ENCODE measurements around the gene OTC.

OTC gene

GRCh38 chrX:38352362-38352761 is at the start of gene OTC:
TSS of gene OTC (plus strand) at chrX:38352604. CDS start at chrX:38352697, 93 bp downstream.
- Mint-ChIP-seq H3K4me1 (no peaks in the 10 kb centered on the region), H3K4me3 (no peak within 1 kb of the TSS), H3K27ac (no peak within 1 kb of the TSS), H3K27me3 (peaks cover 3% of the 10 kb centered on the region), H3K36me3 (no peaks in the 10 kb centered on the region), H3K9me3 (no peaks in the 10 kb centered on the region)
- DNase-seq (ENCODE audit: low spot score in 2 of 2) = no peak
- no peak for ATAC-seq (ENCODE audit: low read depth)

GRCh38 chrX:38304010-38304409 is 48.4 kb upstream of the OTC start:
- Mint-ChIP-seq H3K27ac (no peak overlapping the region), H3K9me3 (no peaks in the 10 kb centered on the region), H3K36me3 (peaks cover 9% of the 10 kb centered on the region), H3K4me3 (no peak overlapping the region), H3K27me3 (no peaks in the 10 kb centered on the region), H3K4me1 (no peaks in the 10 kb centered on the region)
- ATAC-seq (ENCODE audit: low read depth) (no peak), DNase-seq (ENCODE audit: low spot score in 2 of 2) (no peak)

DNA sequence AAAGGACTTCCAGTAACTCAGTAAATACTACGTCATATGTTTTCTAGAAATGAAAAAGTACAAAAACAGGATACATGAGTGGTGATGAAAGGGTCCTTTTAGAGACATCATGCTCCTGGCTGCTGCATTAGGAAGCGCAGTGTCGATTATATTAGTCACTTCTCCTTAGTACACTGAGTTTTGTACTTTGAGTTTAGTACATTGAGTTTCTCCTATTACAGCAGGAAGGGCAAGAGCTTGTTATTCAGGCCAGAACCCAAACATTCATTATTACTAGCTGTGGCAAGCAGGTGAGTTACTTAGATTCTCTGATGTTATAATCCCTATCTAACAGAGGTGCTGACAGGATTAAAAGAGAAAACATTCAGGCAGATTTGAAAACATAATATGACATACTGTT is 46.4 kb upstream of the OTC start:
- peaks cover 9% of the 10 kb centered on the region for H3K36me3 Mint-ChIP-seq
- H3K4me3 Mint-ChIP-seq = no peak overlapping the region
- DNase-seq (ENCODE audit: low spot score in 2 of 2) (no peak), ATAC-seq (ENCODE audit: low read depth) (no peak)
- H3K4me1 Mint-ChIP-seq = no peaks in the 10 kb centered on the region
- H3K27ac Mint-ChIP-seq = no peak overlapping the region
- no peaks in the 10 kb centered on the region for H3K27me3 Mint-ChIP-seq
- no peaks in the 10 kb centered on the region for H3K9me3 Mint-ChIP-seq

DNA sequence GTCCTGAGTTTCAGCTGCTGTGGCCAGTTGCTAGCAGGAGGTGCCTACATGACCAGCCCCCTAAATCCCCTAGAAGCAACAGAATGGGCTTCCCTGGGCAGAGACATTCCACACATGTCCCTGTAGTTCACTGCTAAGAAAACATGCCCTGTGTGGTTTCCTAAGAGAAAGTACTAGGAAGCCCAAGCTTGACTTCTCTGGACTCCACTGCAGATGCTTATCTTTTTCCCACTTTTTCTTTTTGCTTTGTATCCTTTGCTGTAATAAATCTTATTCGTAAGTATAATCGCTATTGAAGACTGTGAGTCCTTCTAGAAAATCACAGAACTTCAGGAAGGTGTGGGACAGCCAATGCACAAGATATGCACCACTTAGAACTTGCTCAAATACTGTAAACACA is 40.7 kb upstream of the OTC start:
- peaks cover 11% of the 10 kb centered on the region for H3K36me3 Mint-ChIP-seq
- DNase-seq (ENCODE audit: low spot score in 2 of 2) (no peak), ATAC-seq (ENCODE audit: low read depth) (no peak)
- no peaks in the 10 kb centered on the region for H3K9me3 Mint-ChIP-seq
- no peak overlapping the region for H3K27ac Mint-ChIP-seq
- H3K27me3 Mint-ChIP-seq = no peaks in the 10 kb centered on the region
- no peak overlapping the region for H3K4me3 Mint-ChIP-seq
- peaks cover 2% of the 10 kb centered on the region for H3K4me1 Mint-ChIP-seq

DNA sequence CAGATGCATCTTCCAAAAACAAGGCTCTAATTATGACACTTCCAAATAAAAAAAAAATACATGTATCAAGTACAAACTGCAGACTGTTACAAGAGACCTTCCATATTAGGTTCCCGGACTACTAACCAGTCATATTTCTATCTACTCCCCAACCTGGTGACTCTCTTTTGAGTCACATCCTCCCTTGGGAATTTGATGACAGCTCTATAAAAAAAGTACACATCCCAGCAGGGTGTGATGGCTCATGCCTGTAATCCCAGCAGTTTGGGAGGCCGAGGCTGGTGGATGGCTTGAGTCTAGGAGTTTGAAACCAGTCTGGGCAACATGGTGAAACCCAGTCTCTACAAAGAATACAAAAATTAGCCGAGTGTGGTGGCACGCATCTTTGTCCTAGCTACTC is 40.0 kb upstream of the OTC start:
- no peak overlapping the region for H3K4me3 Mint-ChIP-seq
- peaks cover 2% of the 10 kb centered on the region for H3K4me1 Mint-ChIP-seq
- H3K27me3 Mint-ChIP-seq = no peaks in the 10 kb centered on the region
- H3K27ac Mint-ChIP-seq = peak overlapping the region; percentile 47
- ATAC-seq (ENCODE audit: low read depth) (no peak), DNase-seq (ENCODE audit: low spot score in 2 of 2) (no peak)
- peaks cover 11% of the 10 kb centered on the region for H3K36me3 Mint-ChIP-seq
- H3K9me3 Mint-ChIP-seq = no peaks in the 10 kb centered on the region

DNA sequence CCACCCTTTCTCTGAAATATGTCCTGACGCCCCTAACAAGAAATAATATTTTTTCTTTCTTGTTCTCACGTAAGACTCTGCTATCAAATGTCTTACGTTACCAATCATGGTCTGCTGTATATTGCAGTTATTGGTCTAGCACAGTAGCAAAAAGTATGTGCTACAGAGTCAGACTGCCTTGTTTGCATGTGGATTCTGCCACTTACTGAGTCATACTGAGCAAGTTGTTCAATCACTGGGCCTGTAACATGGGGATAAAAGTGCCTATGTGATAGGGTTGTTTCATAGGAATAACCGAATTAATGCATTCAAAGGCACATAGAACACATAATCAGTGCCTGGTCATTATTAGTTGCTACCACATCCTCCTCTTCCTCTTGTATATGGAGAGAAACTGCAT is 39.2 kb upstream of the OTC start:
- Mint-ChIP-seq H3K9me3 (no peaks in the 10 kb centered on the region), H3K4me3 (no peak overlapping the region), H3K27ac (no peak overlapping the region), H3K36me3 (peaks cover 9% of the 10 kb centered on the region), H3K4me1 (peaks cover 2% of the 10 kb centered on the region), H3K27me3 (no peaks in the 10 kb centered on the region)
- no peak for DNase-seq (ENCODE audit: low spot score in 2 of 2)
- ATAC-seq (ENCODE audit: low read depth) = no peak

- Mint-ChIP-seq H3K9me3 (no peaks in the 10 kb centered on the region), H3K4me3 (no peak overlapping the region), H3K36me3 (peaks cover 11% of the 10 kb centered on the region), H3K4me1 (peaks cover 2% of the 10 kb centered on the region), H3K27me3 (no peaks in the 10 kb centered on the region), H3K27ac (no peak overlapping the region)
- ATAC-seq (ENCODE audit: low read depth) (no peak), DNase-seq (ENCODE audit: low spot score in 2 of 2) (no peak)
Observed at GRCh38 chrX:38315186-38315585, 37.2 kb upstream of the OTC start.

- Mint-ChIP-seq H3K36me3 (peaks cover 15% of the 10 kb centered on the region), H3K9me3 (no peaks in the 10 kb centered on the region), H3K27me3 (no peaks in the 10 kb centered on the region), H3K4me1 (no peaks in the 10 kb centered on the region), H3K4me3 (no peak overlapping the region), H3K27ac (no peak overlapping the region)
- ATAC-seq (ENCODE audit: low read depth) (no peak), DNase-seq (ENCODE audit: low spot score in 2 of 2) (no peak)
Observed at GRCh38 chrX:38318196-38318595, 34.2 kb upstream of the OTC start.

GRCh38 chrX:38318606-38319005 is 33.8 kb upstream of the OTC start:
- H3K4me3 Mint-ChIP-seq = no peak overlapping the region
- ATAC-seq (ENCODE audit: low read depth) (no peak), DNase-seq (ENCODE audit: low spot score in 2 of 2) (no peak)
- no peaks in the 10 kb centered on the region for H3K27me3 Mint-ChIP-seq
- no peak overlapping the region for H3K27ac Mint-ChIP-seq
- H3K4me1 Mint-ChIP-seq = no peaks in the 10 kb centered on the region
- H3K9me3 Mint-ChIP-seq = no peaks in the 10 kb centered on the region
- H3K36me3 Mint-ChIP-seq = peaks cover 15% of the 10 kb centered on the region

DNA sequence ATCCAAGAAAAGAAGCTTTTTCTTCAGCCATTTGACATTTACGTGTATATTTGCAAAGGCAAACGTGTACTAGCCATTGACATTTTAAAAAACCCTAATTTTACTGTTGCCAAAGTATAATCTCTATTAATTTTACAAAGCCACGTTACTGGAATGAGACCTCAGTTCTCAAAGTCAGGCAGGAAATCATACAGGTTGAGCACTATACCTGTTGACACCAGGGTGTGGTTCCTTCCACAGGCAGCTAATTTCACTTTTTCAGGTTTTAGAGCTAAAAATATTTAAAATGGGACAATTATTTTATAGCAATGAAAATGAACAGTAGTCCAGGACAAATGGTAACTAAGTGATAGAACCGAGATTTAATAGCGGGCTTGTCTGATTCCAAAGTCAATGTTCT is 31.6 kb upstream of the OTC start:
- no peak overlapping the region for H3K4me3 Mint-ChIP-seq
- DNase-seq (ENCODE audit: low spot score in 2 of 2) (no peak), ATAC-seq (ENCODE audit: low read depth) (no peak)
- H3K4me1 Mint-ChIP-seq = peaks cover 3% of the 10 kb centered on the region
- no peaks in the 10 kb centered on the region for H3K9me3 Mint-ChIP-seq
- H3K36me3 Mint-ChIP-seq = peaks cover 9% of the 10 kb centered on the region
- no peaks in the 10 kb centered on the region for H3K27me3 Mint-ChIP-seq
- H3K27ac Mint-ChIP-seq = no peak overlapping the region

DNA sequence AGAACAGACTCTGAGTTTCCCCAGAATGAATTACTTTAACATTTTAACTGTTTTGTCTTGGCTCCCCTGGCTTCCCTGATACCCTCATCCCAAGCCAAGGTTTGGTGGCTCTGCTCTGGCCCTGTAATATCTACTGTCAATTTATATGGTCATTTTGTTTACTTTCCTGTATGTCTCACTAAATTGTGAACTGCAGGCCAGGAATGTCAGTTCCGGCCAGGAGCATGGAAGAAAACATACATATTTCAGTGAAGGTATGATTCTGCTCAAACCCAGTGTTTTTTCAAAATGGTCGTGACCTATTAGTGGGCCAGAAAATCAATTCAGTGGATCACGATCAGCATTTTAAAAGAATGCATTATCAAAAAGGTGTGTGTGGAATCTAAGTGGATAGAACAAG is 26.3 kb upstream of the OTC start:
- peaks cover 11% of the 10 kb centered on the region for H3K4me1 Mint-ChIP-seq

GRCh38 chrX:38327007-38327774 is 25.2 kb upstream of the OTC start, which contains the start of gene RPGR:
TSS of gene RPGR (minus strand) at chrX:38327509. CDS start at chrX:38327367, 142 bp downstream.
- no peaks in the 10 kb centered on the region for H3K9me3 Mint-ChIP-seq

More for the DNA sequence above, 26.3 kb upstream of the OTC start:
- DNase-seq (ENCODE audit: low spot score in 2 of 2) (no peak), ATAC-seq (ENCODE audit: low read depth) (no peak)
- Mint-ChIP-seq H3K27ac (peak overlapping the region; percentile 100), H3K9me3 (no peaks in the 10 kb centered on the region), H3K36me3 (peaks cover 3% of the 10 kb centered on the region), H3K27me3 (no peaks in the 10 kb centered on the region), H3K4me3 (peak overlapping the region; percentile 96)

GRCh38 chrX:38327775-38328081 is 24.7 kb upstream of the OTC start:
- ATAC-seq (ENCODE audit: low read depth) (peak; percentile 2), DNase-seq (ENCODE audit: low spot score in 2 of 2) (no peak)
- Mint-ChIP-seq H3K27ac (peak overlapping the region; percentile 100), H3K36me3 (no peaks in the 10 kb centered on the region), H3K4me3 (peak overlapping the region; percentile 96), H3K9me3 (no peaks in the 10 kb centered on the region), H3K27me3 (no peaks in the 10 kb centered on the region), H3K4me1 (peaks cover 11% of the 10 kb centered on the region)

More at GRCh38 chrX:38327007-38327774, 25.2 kb upstream of the OTC start, which contains the start of gene RPGR:
- peak within 1 kb of the TSS; percentile 100 for H3K27ac Mint-ChIP-seq
- H3K36me3 Mint-ChIP-seq = no peaks in the 10 kb centered on the region
- ATAC-seq (ENCODE audit: low read depth) (peak; percentile 89), DNase-seq (ENCODE audit: low spot score in 2 of 2) (peak; percentile 83 to 90)
- H3K4me1 Mint-ChIP-seq = peaks cover 11% of the 10 kb centered on the region
- peak within 1 kb of the TSS; percentile 96 for H3K4me3 Mint-ChIP-seq
- no peaks in the 10 kb centered on the region for H3K27me3 Mint-ChIP-seq

GRCh38 chrX:38332505-38332904 is 19.9 kb upstream of the OTC start:
- Mint-ChIP-seq H3K4me1 (peaks cover 7% of the 10 kb centered on the region), H3K27ac (no peak overlapping the region), H3K36me3 (no peaks in the 10 kb centered on the region), H3K4me3 (no peak overlapping the region), H3K27me3 (peaks cover 2% of the 10 kb centered on the region), H3K9me3 (no peaks in the 10 kb centered on the region)
- DNase-seq (ENCODE audit: low spot score in 2 of 2) = no peak
- ATAC-seq (ENCODE audit: low read depth) = no peak

GRCh38 chrX:38335382-38335781 is 17.0 kb upstream of the OTC start:
- ATAC-seq (ENCODE audit: low read depth) = no peak
- H3K27me3 Mint-ChIP-seq = peaks cover 2% of the 10 kb centered on the region
- no peak for DNase-seq (ENCODE audit: low spot score in 2 of 2)
- H3K4me3 Mint-ChIP-seq = no peak overlapping the region
- peaks cover 5% of the 10 kb centered on the region for H3K4me1 Mint-ChIP-seq
- H3K36me3 Mint-ChIP-seq = no peaks in the 10 kb centered on the region
- no peak overlapping the region for H3K27ac Mint-ChIP-seq
- no peaks in the 10 kb centered on the region for H3K9me3 Mint-ChIP-seq

All from memory B cell (primary cell).